ENCODE results near the gene ERFE. TPM values are rescaled to one million over a fixed set of nuclear protein-coding genes. Genes with fewer than 3 reads are reported as not detected.

The ERFE gene
- polyA plus RNA-seq, result 0.32 TPM in 1 of 2 replicates, not detected in the other
- polyA minus RNA-seq, result not detected in 2 replicates

DNA sequence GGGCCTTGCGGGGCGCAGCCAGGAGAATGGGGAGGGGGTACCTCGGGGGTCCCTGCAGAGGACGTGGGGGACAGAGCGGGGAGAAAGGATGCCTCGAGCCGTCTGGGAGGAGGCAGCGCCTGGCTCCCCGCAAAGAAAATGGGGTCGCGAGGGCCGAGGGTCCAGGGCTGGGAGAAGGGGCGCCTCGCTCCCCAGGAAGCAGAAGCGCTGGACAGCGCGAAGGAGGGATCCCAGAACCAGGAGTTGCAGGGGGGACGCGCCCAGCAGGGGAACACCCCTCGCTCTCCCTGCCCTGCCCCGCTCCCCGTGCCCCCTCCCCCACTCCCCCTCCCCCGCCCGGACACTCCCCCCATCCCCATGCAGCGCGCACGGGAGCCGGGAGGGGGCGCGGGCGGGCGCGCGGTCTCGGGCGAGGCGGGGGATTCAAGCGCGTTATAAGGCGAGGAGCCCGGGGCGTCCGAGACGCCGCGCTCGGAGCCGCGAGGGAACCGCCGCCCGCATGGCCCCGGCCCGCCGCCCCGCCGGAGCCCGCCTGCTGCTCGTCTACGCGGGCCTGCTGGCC, at the start of gene ERFE:
ERFE (plus strand) TSS at position 462 of the 562 bp plus-strand sequence; CDS start at position 500, 38 bp downstream.
- Histone ChIP-seq H3K4me3 (ENCODE audit: low read length) (no peak within 1 kb of the TSS), H3K9me3 (ENCODE audit: low read length) (no peaks in the 10 kb centered on the region), H3K4me2 (ENCODE audit: low read length) (no peak within 1 kb of the TSS), H3K27me3 (ENCODE audit: insufficient read depth, low read depth, low read length) (peaks cover 37% of the 10 kb centered on the region), H3F3A (ENCODE audit: insufficient read depth, low read length, poor library complexity, severe bottlenecking) (no peaks in the 10 kb centered on the region), H3K9me2 (ENCODE audit: insufficient read depth, low read length) (no peaks in the 10 kb centered on the region), H3K9ac (ENCODE audit: low read length) (no peak within 1 kb of the TSS), H2AFZ (ENCODE audit: low read depth, low read length) (no peak within 1 kb of the TSS), H4K20me1 (ENCODE audit: insufficient read depth) (no peaks in the 10 kb centered on the region), H3K27ac (ENCODE audit: low read length) (no peak within 1 kb of the TSS), H3K36me3 (ENCODE audit: insufficient read depth, low read length) (no peaks in the 10 kb centered on the region), H3K79me2 (replicated peaks; ENCODE audit: insufficient read depth, low read length) (no peaks in the 10 kb centered on the region)
- no peak for TF ChIP-seq CTCF (IDR thresholded peaks at IDR 0.05; ENCODE audit: poor library complexity, severe bottlenecking)
- no peak for TF ChIP-seq EZH2 (IDR thresholded peaks at IDR 0.05; ENCODE audit: borderline replicate concordance, insufficient read depth, low read length, poor library complexity, severe bottlenecking)
- TF ChIP-seq TAF1 (IDR thresholded peaks at IDR 0.05; ENCODE audit: low read depth), result no peak
- TF ChIP-seq EP300 (conservative IDR thresholded peaks at IDR 0.05; ENCODE audit: poor library complexity, severe bottlenecking), result no peak
- no peak for TF ChIP-seq SMC3 (conservative IDR thresholded peaks at IDR 0.05; ENCODE audit: poor library complexity)
- no peak for TF ChIP-seq POLR2AphosphoS5 (IDR thresholded peaks at IDR 0.05)
- TF ChIP-seq RAD21 (conservative IDR thresholded peaks at IDR 0.05), result no peak
- no peak for TF ChIP-seq MXI1 (conservative IDR thresholded peaks at IDR 0.05; ENCODE audit: poor library complexity, severe bottlenecking)
- TF ChIP-seq REST (IDR thresholded peaks at IDR 0.05; ENCODE audit: borderline replicate concordance), result no peak

DNA sequence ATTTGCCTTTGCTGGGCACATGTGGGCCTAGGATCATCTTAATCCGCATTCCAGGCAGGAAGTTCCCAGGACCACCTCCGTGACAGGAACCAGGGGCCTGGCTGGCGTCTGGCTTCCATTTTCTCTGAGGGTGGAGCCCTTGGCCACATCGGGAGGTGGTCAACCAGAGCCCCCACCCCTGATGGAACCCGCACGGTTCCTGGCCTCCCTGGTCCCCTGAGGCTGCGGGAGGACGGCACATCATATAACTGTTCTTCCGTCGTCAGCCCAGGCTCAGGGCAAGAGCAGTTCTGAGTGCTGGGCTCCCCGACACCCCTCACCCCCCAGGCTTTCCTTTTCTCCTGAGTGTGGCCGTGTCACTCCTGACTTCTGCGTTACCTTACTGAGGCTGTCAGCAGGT, 45.2 kb upstream of the ERFE start:
- Histone ChIP-seq H3K9me2 (ENCODE audit: insufficient read depth, low read length) (no peaks in the 10 kb centered on the region), H3K36me3 (ENCODE audit: insufficient read depth, low read length) (no peaks in the 10 kb centered on the region), H3F3A (ENCODE audit: insufficient read depth, low read length, poor library complexity, severe bottlenecking) (no peaks in the 10 kb centered on the region), H3K4me2 (ENCODE audit: low read length) (no peak overlapping the region), H3K4me3 (ENCODE audit: low read length) (no peak overlapping the region), H2AFZ (ENCODE audit: low read depth, low read length) (no peak overlapping the region), H3K9ac (ENCODE audit: low read length) (no peak overlapping the region), H3K27me3 (ENCODE audit: insufficient read depth, low read depth, low read length) (no peaks in the 10 kb centered on the region), H4K20me1 (ENCODE audit: insufficient read depth) (no peaks in the 10 kb centered on the region), H3K27ac (ENCODE audit: low read length) (no peak overlapping the region), H3K79me2 (replicated peaks; ENCODE audit: insufficient read depth, low read length) (no peaks in the 10 kb centered on the region), H3K9me3 (ENCODE audit: low read length) (peaks cover 3% of the 10 kb centered on the region)
- TF ChIP-seq MXI1 (conservative IDR thresholded peaks at IDR 0.05; ENCODE audit: poor library complexity, severe bottlenecking) (no peak), SMC3 (conservative IDR thresholded peaks at IDR 0.05; ENCODE audit: poor library complexity) (no peak), CTCF (IDR thresholded peaks at IDR 0.05; ENCODE audit: poor library complexity, severe bottlenecking) (no peak), RAD21 (conservative IDR thresholded peaks at IDR 0.05) (no peak), REST (IDR thresholded peaks at IDR 0.05; ENCODE audit: borderline replicate concordance) (no peak), EP300 (conservative IDR thresholded peaks at IDR 0.05; ENCODE audit: poor library complexity, severe bottlenecking) (no peak), EZH2 (IDR thresholded peaks at IDR 0.05; ENCODE audit: borderline replicate concordance, insufficient read depth, low read length, poor library complexity, severe bottlenecking) (no peak), POLR2AphosphoS5 (IDR thresholded peaks at IDR 0.05) (no peak), TAF1 (IDR thresholded peaks at IDR 0.05; ENCODE audit: low read depth) (no peak)

Data from neural cell (in vitro differentiated cells).